ENCODE data around the gene PRB3.

The PRB3 gene

GRCh38 chr12:11269607-11270006 lies at the start of gene PRB3:
Gene PRB3, minus strand, starts transcription at chr12:11269707. Its CDS starts 38 bp downstream, at chr12:11269669.
- no peak within 1 kb of the TSS for H3K4me3 Mint-ChIP-seq
- no peaks in the 10 kb centered on the region for H3K4me1 Mint-ChIP-seq (ENCODE audit: low read depth)
- H3K27ac Mint-ChIP-seq: no peak within 1 kb of the TSS
- intact Hi-C loops (cut with micrococcal nuclease): no loop called here
- H3K9me3 Mint-ChIP-seq: no peaks in the 10 kb centered on the region
- no peaks in the 10 kb centered on the region for H3K36me3 Mint-ChIP-seq (ENCODE audit: low read depth)
- no peaks in the 10 kb centered on the region for H3K27me3 Mint-ChIP-seq

- Mint-ChIP-seq H3K4me3 (no peak within 1 kb of the TSS), H3K9me3 (peaks cover 15% of the 10 kb centered on the region), H3K4me1 (ENCODE audit: low read depth) (no peaks in the 10 kb centered on the region), H3K27ac (no peak within 1 kb of the TSS), H3K27me3 (peaks cover 1% of the 10 kb centered on the region), H3K36me3 (ENCODE audit: low read depth) (no peaks in the 10 kb centered on the region)
- intact Hi-C loops (cut with micrococcal nuclease): no loop called here
These were observed 40.8 kb upstream of the PRB3 start, which contains the start of gene PRB4 for GRCh38 chr12:11310336-11310735. Gene PRB4, minus strand, starts transcription at chr12:11310436. Its CDS starts 38 bp downstream, at chr12:11310398.

- Mint-ChIP-seq H3K4me3 (no peak overlapping the region), H3K27me3 (peaks cover 1% of the 10 kb centered on the region), H3K4me1 (ENCODE audit: low read depth) (no peaks in the 10 kb centered on the region), H3K27ac (no peak overlapping the region), H3K9me3 (no peaks in the 10 kb centered on the region), H3K36me3 (ENCODE audit: low read depth) (no peaks in the 10 kb centered on the region)
- intact Hi-C loops (cut with micrococcal nuclease): no loop called here
These were observed 37.6 kb upstream of the PRB3 start for GRCh38 chr12:11307143-11307542.

GRCh38 chr12:11273449-11273848 lies 3.9 kb upstream of the PRB3 start:
- no peak overlapping the region for H3K27ac Mint-ChIP-seq
- no peaks in the 10 kb centered on the region for H3K27me3 Mint-ChIP-seq
- no peaks in the 10 kb centered on the region for H3K36me3 Mint-ChIP-seq (ENCODE audit: low read depth)
- H3K4me1 Mint-ChIP-seq (ENCODE audit: low read depth): no peaks in the 10 kb centered on the region
- H3K9me3 Mint-ChIP-seq: no peaks in the 10 kb centered on the region
- intact Hi-C loops (cut with micrococcal nuclease): no loop called here
- no peak overlapping the region for H3K4me3 Mint-ChIP-seq

- Mint-ChIP-seq H3K4me3 (no peak overlapping the region), H3K27ac (no peak overlapping the region), H3K27me3 (no peaks in the 10 kb centered on the region), H3K36me3 (ENCODE audit: low read depth) (no peaks in the 10 kb centered on the region), H3K9me3 (peaks cover 24% of the 10 kb centered on the region), H3K4me1 (ENCODE audit: low read depth) (no peaks in the 10 kb centered on the region)
- intact Hi-C loops (cut with micrococcal nuclease): no loop called here
These were observed 5.0 kb downstream of the PRB3 start for GRCh38 chr12:11264501-11264900.

GRCh38 chr12:11246489-11246888 lies 23.0 kb downstream of the PRB3 start:
- H3K4me3 Mint-ChIP-seq: no peak overlapping the region
- no peaks in the 10 kb centered on the region for H3K9me3 Mint-ChIP-seq
- no peaks in the 10 kb centered on the region for H3K27me3 Mint-ChIP-seq
- no peaks in the 10 kb centered on the region for H3K36me3 Mint-ChIP-seq (ENCODE audit: low read depth)
- H3K4me1 Mint-ChIP-seq (ENCODE audit: low read depth): no peaks in the 10 kb centered on the region
- H3K27ac Mint-ChIP-seq: no peak overlapping the region
- intact Hi-C loops (cut with micrococcal nuclease): no loop called here

GRCh38 chr12:11242656-11243055 lies 26.9 kb downstream of the PRB3 start:
- Mint-ChIP-seq H3K36me3 (ENCODE audit: low read depth) (no peaks in the 10 kb centered on the region), H3K27me3 (no peaks in the 10 kb centered on the region), H3K4me3 (no peak overlapping the region), H3K4me1 (ENCODE audit: low read depth) (no peaks in the 10 kb centered on the region), H3K9me3 (no peaks in the 10 kb centered on the region), H3K27ac (no peak overlapping the region)
- intact Hi-C loops (cut with micrococcal nuclease): no loop called here

- Mint-ChIP-seq H3K36me3 (ENCODE audit: low read depth) (no peaks in the 10 kb centered on the region), H3K27me3 (no peaks in the 10 kb centered on the region), H3K27ac (no peak overlapping the region), H3K4me3 (no peak overlapping the region), H3K9me3 (no peaks in the 10 kb centered on the region), H3K4me1 (ENCODE audit: low read depth) (no peaks in the 10 kb centered on the region)
- intact Hi-C loops (cut with micrococcal nuclease): no loop called here
These were observed 29.1 kb downstream of the PRB3 start for GRCh38 chr12:11240348-11240930.

GRCh38 chr12:11238275-11238674 lies 31.2 kb downstream of the PRB3 start:
- Mint-ChIP-seq H3K4me3 (no peak overlapping the region), H3K4me1 (ENCODE audit: low read depth) (no peaks in the 10 kb centered on the region), H3K36me3 (ENCODE audit: low read depth) (no peaks in the 10 kb centered on the region), H3K27me3 (no peaks in the 10 kb centered on the region), H3K27ac (no peak overlapping the region), H3K9me3 (no peaks in the 10 kb centered on the region)
- intact Hi-C loops (cut with micrococcal nuclease): no loop called here

GRCh38 chr12:11233532-11233931 lies 36.0 kb downstream of the PRB3 start:
- Mint-ChIP-seq H3K36me3 (ENCODE audit: low read depth) (no peaks in the 10 kb centered on the region), H3K9me3 (no peaks in the 10 kb centered on the region), H3K27ac (no peak overlapping the region), H3K4me3 (no peak overlapping the region), H3K27me3 (no peaks in the 10 kb centered on the region), H3K4me1 (ENCODE audit: low read depth) (no peaks in the 10 kb centered on the region)
- intact Hi-C loops (cut with micrococcal nuclease): no loop called here

- H3K4me1 Mint-ChIP-seq (ENCODE audit: low read depth): no peaks in the 10 kb centered on the region
- no peaks in the 10 kb centered on the region for H3K9me3 Mint-ChIP-seq
- no peak overlapping the region for H3K4me3 Mint-ChIP-seq
- H3K36me3 Mint-ChIP-seq (ENCODE audit: low read depth): no peaks in the 10 kb centered on the region
- H3K27me3 Mint-ChIP-seq: no peaks in the 10 kb centered on the region
- no peak overlapping the region for H3K27ac Mint-ChIP-seq
- intact Hi-C loops (cut with micrococcal nuclease): loop anchor here (1.0 kb wide), 1 partner anchor 258 kb away; no protein-coding TSS in a partner anchor
These were observed 41.1 kb downstream of the PRB3 start for GRCh38 chr12:11228296-11228879.

- Mint-ChIP-seq H3K27me3 (no peaks in the 10 kb centered on the region), H3K27ac (no peak overlapping the region), H3K9me3 (peaks cover 6% of the 10 kb centered on the region), H3K4me1 (ENCODE audit: low read depth) (no peaks in the 10 kb centered on the region), H3K36me3 (ENCODE audit: low read depth) (no peaks in the 10 kb centered on the region), H3K4me3 (no peak overlapping the region)
- intact Hi-C loops (cut with micrococcal nuclease): no loop called here
These were observed 42.1 kb downstream of the PRB3 start for GRCh38 chr12:11227373-11227772.
